ENCODE measurements around the gene VSIG10L.

- TF ChIP-seq CTCF (IDR thresholded peaks at IDR 0.05) = no peak
- no peak for TF ChIP-seq POLR2A (IDR thresholded peaks at IDR 0.05)
Observed at GRCh38 chr19:51285682-51286081, 56.3 kb downstream of the VSIG10L start.
